K562 (cell line): ENCODE measurements around the gene AP2M1. TPM values are rescaled to one million over a fixed set of nuclear protein-coding genes. Genes with fewer than 3 reads are reported as not detected.

Experiments
- C11orf30 ChIP-seq: fragments of 450-650 bp; IDR thresholded peaks from 2 replicates; pipeline ENCODE4 v1.6.1; 2016; ENCODE audit warnings: low read depth, mild to moderate bottlenecking
- CBFA2T3 ChIP-seq: fragments of 450-650 bp; IDR thresholded peaks from 2 replicates; pipeline ENCODE4 v1.6.1; 2017
- DDX20 ChIP-seq: fragments of 450-650 bp; IDR thresholded peaks from 2 replicates; pipeline ENCODE4 v1.6.1; 2016; ENCODE audit warnings: missing genetic modification characterization, low read depth, mild to moderate bottlenecking, missing compliant biosample characterization, moderate library complexity
- FOS ChIP-seq: IDR thresholded peaks from 3 replicates; pipeline ENCODE4 v1.6.1; 2011; ENCODE audit not compliant: insufficient read length; ENCODE audit errors: extremely low read depth
- GTF2B ChIP-seq: IDR thresholded peaks from 2 replicates; pipeline ENCODE4 v1.6.1; 2011; ENCODE audit not compliant: insufficient read length; ENCODE audit errors: extremely low read depth
- HEY1 ChIP-seq: fragments of 250-450 bp; sonication (Bioruptor Pico); IDR thresholded peaks from 2 replicates; pipeline ENCODE4 v1.5.0; 2020; ENCODE audit warnings: mild to moderate bottlenecking, moderate library complexity, borderline replicate concordance
- HMGN3 ChIP-seq: IDR thresholded peaks from 2 replicates; pipeline ENCODE4 v1.6.1; 2011; ENCODE audit warnings: borderline replicate concordance, low read depth, mild to moderate bottlenecking, mixed read lengths, low read length; ENCODE audit not compliant: insufficient read length; ENCODE audit errors: extremely low read depth
- JUN ChIP-seq, 2 experiments: sonication (generic) in 1 of 2; formaldehyde crosslinking in 1 of 2; IDR thresholded peaks; 2 replicates each; pipeline versions ENCODE4 v1.6.1 to v1.8.0; 2012 to 2022; ENCODE audit warnings: borderline replicate concordance in 2 of 2, mild to moderate bottlenecking in 2 of 2, improper control_type of control experiment in 1 of 2, low read depth in 1 of 2, low read length in 1 of 2, missing genetic modification reagents in 1 of 2
- MCM7 ChIP-seq, 2 experiments: fragments of 450-650 bp; IDR thresholded peaks; 2 replicates each; pipeline ENCODE4 v1.6.1; 2016 to 2018
- NR2F6 ChIP-seq: fragments of 450-650 bp; formaldehyde crosslinking; IDR thresholded peaks from 2 replicates; pipeline ENCODE4 v1.4.0; 2020; ENCODE audit warnings: mild to moderate bottlenecking
- PTBP1 ChIP-seq: fragments of 200-400 bp; formaldehyde crosslinking; IDR thresholded peaks from 2 replicates; pipeline ENCODE4 v1.6.1; 2017; ENCODE audit warnings: low read depth, low read length
- TBP ChIP-seq: optimal IDR thresholded peaks from 2 replicates; pipeline ENCODE3; 2011; ENCODE audit warnings: low read depth, low read length, improper control_type of control experiment
- TCFL5 ChIP-seq: fragments of 250-450 bp; sonication (Bioruptor Pico); conservative IDR thresholded peaks from 2 replicates; pipeline ENCODE4 v1.6.1; 2021; ENCODE audit warnings: mild to moderate bottlenecking, moderate library complexity, matching md5 sums
- YY1 ChIP-seq, 3 experiments: IDR thresholded peaks; 2 replicates each; pipeline ENCODE4 v1.6.1; 2011; ENCODE audit warnings: low read length in 2 of 3, mild to moderate bottlenecking in 2 of 3, moderate library complexity in 2 of 3, borderline replicate concordance in 1 of 3, control low read depth in 1 of 3, low read depth in 1 of 3; ENCODE audit not compliant: insufficient read depth in 3 of 3, insufficient replicate concordance in 2 of 3, control insufficient read depth in 1 of 3, insufficient read length in 1 of 3; ENCODE audit errors: extremely low read depth in 1 of 3
- ZFP30 ChIP-seq: fragments of 250-450 bp; sonication (Bioruptor Pico); IDR thresholded peaks from 2 replicates; pipeline ENCODE4 v1.8.0; 2022; ENCODE audit warnings: moderate library complexity, mild to moderate bottlenecking, inconsistent platforms, borderline replicate concordance
- ZNF174 ChIP-seq: fragments of 250-450 bp; sonication (Bioruptor Pico); IDR thresholded peaks from 2 replicates; pipeline ENCODE4 v1.4.0; 2020; ENCODE audit warnings: mild to moderate bottlenecking
- ZNF445 ChIP-seq: fragments of 250-450 bp; sonication (Bioruptor Pico); IDR thresholded peaks from 2 replicates; pipeline ENCODE4 v1.4.0; 2020; ENCODE audit warnings: low read depth, mild to moderate bottlenecking, moderate library complexity
- ZNF830 ChIP-seq: fragments of 250-450 bp; sonication (Bioruptor Pico); IDR thresholded peaks from 2 replicates; pipeline ENCODE4 v1.5.0; 2021; ENCODE audit warnings: mild to moderate bottlenecking
- ZSCAN29 ChIP-seq: fragments of 450-650 bp; IDR thresholded peaks from 2 replicates; pipeline ENCODE4 v1.6.1; 2017
- polyA plus RNA-seq, 8 experiments: library from polyadenylated mRNA; depleted of rRNA in 4 of 8; stranded (reverse) in 5 of 8; unstranded in 3 of 8; fragments of >200 nt; fragmentation: Nextera tagmentation in 2 of 8; fragmentation: Illumina TruSeq in 1 of 8; extraction: Ambion mirVana in 2 of 8; extraction: Trizol in 1 of 8; gene quantifications; 2 replicates each; pipeline versions ENCODE4 v1.2.1 to v1.2.3, GENCODE V29; 2011 to 2014; ENCODE audit warnings: inconsistent platforms in 1 of 8, missing spikeins in 1 of 8
- total RNA-seq, 7 experiments: library from RNA; depleted of rRNA in 6 of 7; stranded (reverse); fragments of >200 nt in 6 of 7; fragmentation: Illumina TruSeq in 2 of 7; extraction: Trizol in 2 of 7; gene quantifications; 2 replicates each; pipeline versions ENCODE4 v1.2.1 to v1.2.3, GENCODE V29; 2011 to 2021; ENCODE audit warnings: low replicate concordance in 1 of 7
- TF ChIP-seq, protein P1 (sequence below): fragments of 150-350 bp; conservative IDR thresholded peaks from 2 replicates; pipeline ENCODE4 v1.6.1; 2014; ENCODE audit warnings: low read length
- TF ChIP-seq, protein P2 (sequence below): fragments of 450-650 bp; formaldehyde crosslinking; IDR thresholded peaks from 2 replicates; pipeline ENCODE4 v1.4.0; 2022; ENCODE audit warnings: mild to moderate bottlenecking, moderate library complexity
- TF ChIP-seq, protein P3 (sequence below): fragments of 250-450 bp; sonication (Bioruptor Pico); IDR thresholded peaks from 2 replicates; pipeline ENCODE4 v1.5.0; 2020; ENCODE audit warnings: mild to moderate bottlenecking

AP2M1 gene
- total and polyA plus RNA-seq, 9 of the 15 experiments (the other 6 are each of a cell fraction or from before 2014, with no cell fraction given) = 118 to 505 (median 296) TPM

- TF ChIP-seq, protein P1, sequence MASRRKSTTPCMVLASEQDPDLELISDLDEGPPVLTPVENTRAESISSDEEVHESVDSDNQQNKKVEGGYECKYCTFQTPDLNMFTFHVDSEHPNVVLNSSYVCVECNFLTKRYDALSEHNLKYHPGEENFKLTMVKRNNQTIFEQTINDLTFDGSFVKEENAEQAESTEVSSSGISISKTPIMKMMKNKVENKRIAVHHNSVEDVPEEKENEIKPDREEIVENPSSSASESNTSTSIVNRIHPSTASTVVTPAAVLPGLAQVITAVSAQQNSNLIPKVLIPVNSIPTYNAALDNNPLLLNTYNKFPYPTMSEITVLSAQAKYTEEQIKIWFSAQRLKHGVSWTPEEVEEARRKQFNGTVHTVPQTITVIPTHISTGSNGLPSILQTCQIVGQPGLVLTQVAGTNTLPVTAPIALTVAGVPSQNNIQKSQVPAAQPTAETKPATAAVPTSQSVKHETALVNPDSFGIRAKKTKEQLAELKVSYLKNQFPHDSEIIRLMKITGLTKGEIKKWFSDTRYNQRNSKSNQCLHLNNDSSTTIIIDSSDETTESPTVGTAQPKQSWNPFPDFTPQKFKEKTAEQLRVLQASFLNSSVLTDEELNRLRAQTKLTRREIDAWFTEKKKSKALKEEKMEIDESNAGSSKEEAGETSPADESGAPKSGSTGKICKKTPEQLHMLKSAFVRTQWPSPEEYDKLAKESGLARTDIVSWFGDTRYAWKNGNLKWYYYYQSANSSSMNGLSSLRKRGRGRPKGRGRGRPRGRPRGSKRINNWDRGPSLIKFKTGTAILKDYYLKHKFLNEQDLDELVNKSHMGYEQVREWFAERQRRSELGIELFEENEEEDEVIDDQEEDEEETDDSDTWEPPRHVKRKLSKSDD = no peak
- TF ChIP-seq ZSCAN29 (no peak), HMGN3 (no peak), FOS (no peak), ZFP30 (CRISPR knock-in tag) (no peak), TCFL5 (CRISPR knock-in tag) (no peak), ZNF445 (CRISPR knock-in tag) (no peak), PTBP1 (no peak), JUN (IDR thresholded peaks at IDR 0.05; ENCODE audit: borderline replicate concordance, low read depth, low read length) (no peak), JUN (CRISPR knock-in tag; IDR thresholded peaks at IDR 0.05; ENCODE audit: borderline replicate concordance) (peak; percentile 55; the same call in 1 of the 2 replicates), HEY1 (no peak), DDX20 (tag) (no peak), C11orf30 (0 out of 2 replicates have a peak, but pooled peaks have one; percentile 6), CBFA2T3 (no peak), MCM7 (IDR thresholded peaks at IDR 0.05) (no peak), YY1 (IDR thresholded peaks at IDR 0.05; ENCODE audit: borderline replicate concordance in 1 of 3, control insufficient read depth in 1 of 3, extremely low read depth in 1 of 3, insufficient read depth in 3 of 3, insufficient read length in 1 of 3, insufficient replicate concordance in 2 of 3, low read depth in 1 of 3, low read length in 2 of 3) (peak; percentile 33 to 90 (median 80)), GTF2B (no peak), ZNF830 (CRISPR knock-in tag) (0 out of 2 replicates have a peak, but pooled peaks have one; percentile 79), NR2F6 (no peak), TBP (peak; percentile 10), ZNF174 (no peak)
- TF ChIP-seq, protein P2, sequence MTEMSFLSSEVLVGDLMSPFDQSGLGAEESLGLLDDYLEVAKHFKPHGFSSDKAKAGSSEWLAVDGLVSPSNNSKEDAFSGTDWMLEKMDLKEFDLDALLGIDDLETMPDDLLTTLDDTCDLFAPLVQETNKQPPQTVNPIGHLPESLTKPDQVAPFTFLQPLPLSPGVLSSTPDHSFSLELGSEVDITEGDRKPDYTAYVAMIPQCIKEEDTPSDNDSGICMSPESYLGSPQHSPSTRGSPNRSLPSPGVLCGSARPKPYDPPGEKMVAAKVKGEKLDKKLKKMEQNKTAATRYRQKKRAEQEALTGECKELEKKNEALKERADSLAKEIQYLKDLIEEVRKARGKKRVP (CRISPR knock-in tag) = no peak
- TF ChIP-seq, protein P3, sequence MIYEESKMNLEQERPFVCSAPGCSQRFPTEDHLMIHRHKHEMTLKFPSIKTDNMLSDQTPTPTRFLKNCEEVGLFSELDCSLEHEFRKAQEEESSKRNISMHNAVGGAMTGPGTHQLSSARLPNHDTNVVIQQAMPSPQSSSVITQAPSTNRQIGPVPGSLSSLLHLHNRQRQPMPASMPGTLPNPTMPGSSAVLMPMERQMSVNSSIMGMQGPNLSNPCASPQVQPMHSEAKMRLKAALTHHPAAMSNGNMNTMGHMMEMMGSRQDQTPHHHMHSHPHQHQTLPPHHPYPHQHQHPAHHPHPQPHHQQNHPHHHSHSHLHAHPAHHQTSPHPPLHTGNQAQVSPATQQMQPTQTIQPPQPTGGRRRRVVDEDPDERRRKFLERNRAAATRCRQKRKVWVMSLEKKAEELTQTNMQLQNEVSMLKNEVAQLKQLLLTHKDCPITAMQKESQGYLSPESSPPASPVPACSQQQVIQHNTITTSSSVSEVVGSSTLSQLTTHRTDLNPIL (CRISPR knock-in tag) = no peak
These were observed 11.7 kb downstream of the AP2M1 start, which contains the start of gene ABCF3 (continued) for GRCh38 chr3:184186184-184186901.
